Testis (tissue), 3 donors: Measurements from ENCODE around the gene SGF29. TPM values are rescaled to one million over a fixed set of nuclear protein-coding genes. Genes with fewer than 3 reads are reported as not detected.

ENCODE experiments used
- polyA plus RNA-seq: library from polyadenylated mRNA; stranded (reverse); fragments of 350-450 nt; fragmentation: Illumina TruSeq; extraction: RNeasy Lipid Tissue Mini Kit (QIAGEN cat#74804); gene quantifications from one replicate; pipeline ENCODE4 v1.2.3, GENCODE V29; 2014; ENCODE audit warnings: low read depth, low replicate concordance; ENCODE audit not compliant: insufficient read depth
- total RNA-seq, 2 donors: library from RNA; depleted of rRNA; stranded (reverse); fragments of >200 nt; gene quantifications; one replicate each; pipeline ENCODE4 v1.2.3, GENCODE V29; 2016

The SGF29 gene
- total and polyA plus RNA-seq, 3 donors from 2014 or later = 76.7 to 94.5 (median 82.3) TPM

Other genes with a start within 250 kb of the SGF29 start
- 10 to 100 TPM; 16.7 to 36.3 TPM for gene NPIPB6, start 190.4 kb upstream of the SGF29 start, total RNA-seq
- gene NPIPB6, start 190.4 kb upstream of the SGF29 start, polyA plus RNA-seq = 47.5 TPM
- 100 to 1,000 TPM; 279 to 324 TPM for gene EIF3CL, start 150.1 kb upstream of the SGF29 start, total RNA-seq
- gene EIF3CL, start 150.1 kb upstream of the SGF29 start, polyA plus RNA-seq = 59.6 TPM
- gene NPIPB7, start 81.6 kb upstream of the SGF29 start, total RNA-seq = 10 to 100 TPM in 1 of 2 donors, 1 to 10 TPM in 1; 2.0 to 10.5 TPM
- 25.3 TPM for gene NPIPB7, start 81.6 kb upstream of the SGF29 start, polyA plus RNA-seq
- gene CLN3, start 61.8 kb upstream of the SGF29 start, total RNA-seq = 10 to 100 TPM; 25.4 to 50.2 TPM
- gene CLN3, start 61.8 kb upstream of the SGF29 start, polyA plus RNA-seq = 23.3 TPM
- 1 to 10 TPM; 2.1 to 3.1 TPM for gene APOBR, start 59.3 kb upstream of the SGF29 start, total RNA-seq
- gene APOBR, start 59.3 kb upstream of the SGF29 start, polyA plus RNA-seq = 2.9 TPM
- gene IL27, start 47.1 kb upstream of the SGF29 start, total RNA-seq = 1 to 10 TPM in 1 of 2 donors, not detected in 1; 1.8 TPM
- gene IL27, start 47.1 kb upstream of the SGF29 start, polyA plus RNA-seq = 1.1 TPM
- gene NUPR1, start 14.9 kb upstream of the SGF29 start, total RNA-seq = 10 to 100 TPM; 38.0 to 46.6 TPM
- gene NUPR1, start 14.9 kb upstream of the SGF29 start, polyA plus RNA-seq = 159 TPM
- 1 to 10 TPM; 1.1 to 2.5 TPM for gene SULT1A2, start 43.1 kb downstream of the SGF29 start, total RNA-seq
- 0.96 TPM for gene SULT1A2, start 43.1 kb downstream of the SGF29 start, polyA plus RNA-seq
- gene SULT1A1, start 56.1 kb downstream of the SGF29 start, total RNA-seq = 10 to 100 TPM; 34.9 to 42.6 TPM
- 50.9 TPM for gene SULT1A1, start 56.1 kb downstream of the SGF29 start, polyA plus RNA-seq
- 10 to 100 TPM in 1 of 2 donors, 1 to 10 TPM in 1; 5.8 to 11.5 TPM for gene NPIPB8, start 84.1 kb downstream of the SGF29 start, total RNA-seq
- 13.5 TPM for gene NPIPB8, start 84.1 kb downstream of the SGF29 start, polyA plus RNA-seq
- gene EIF3C, start 157.5 kb downstream of the SGF29 start, total RNA-seq = 100 to 1,000 TPM; 497 to 515 TPM
- gene EIF3C, start 157.5 kb downstream of the SGF29 start, polyA plus RNA-seq = 358 TPM
- gene NPIPB9, start 197.9 kb downstream of the SGF29 start, total RNA-seq = 10 to 100 TPM; 12.6 to 21.3 TPM
- 11.3 TPM for gene NPIPB9, start 197.9 kb downstream of the SGF29 start, polyA plus RNA-seq